Measurements from ENCODE around the gene TTC6.

Gene TTC6

DNA sequence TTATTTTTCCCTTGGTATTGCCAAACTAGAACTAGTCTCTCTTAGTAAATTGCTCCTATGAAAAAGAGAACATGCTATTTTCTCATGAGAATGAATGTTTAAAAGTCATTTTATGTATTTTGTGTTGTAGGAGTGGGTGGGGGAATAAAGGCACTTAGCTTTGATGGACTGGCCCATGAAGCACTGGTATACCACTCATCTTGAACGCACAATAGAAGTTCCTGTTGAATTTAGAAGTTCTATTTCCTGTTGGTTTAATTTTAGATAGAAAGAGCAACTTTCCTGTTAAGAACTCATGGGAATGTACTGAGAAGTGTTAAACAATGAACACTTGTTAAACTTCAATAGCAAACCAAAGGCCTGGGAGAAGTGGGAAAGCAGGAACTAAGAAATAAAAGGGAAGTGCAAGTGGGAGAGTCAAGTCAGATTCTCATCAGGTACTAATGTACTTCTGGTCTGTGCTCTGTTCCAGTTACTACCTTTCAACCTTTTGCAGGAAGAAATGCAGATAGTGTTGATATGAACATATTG, 23.1 kb downstream of the TTC6 start:
- TF ChIP-seq ESRRG (CRISPR knock-in tag; IDR thresholded peaks at IDR 0.05): no peak
- TF ChIP-seq CSDC2 (CRISPR knock-in tag; IDR thresholded peaks at IDR 0.05): no peak
- no peak for TF ChIP-seq ZC3H10 (CRISPR knock-in tag; IDR thresholded peaks at IDR 0.05)
- TF ChIP-seq SNAI2 (CRISPR knock-in tag; IDR thresholded peaks at IDR 0.05): no peak
- no peak for TF ChIP-seq ZFP3 (CRISPR knock-in tag; IDR thresholded peaks at IDR 0.05)
- TF ChIP-seq, protein P1, sequence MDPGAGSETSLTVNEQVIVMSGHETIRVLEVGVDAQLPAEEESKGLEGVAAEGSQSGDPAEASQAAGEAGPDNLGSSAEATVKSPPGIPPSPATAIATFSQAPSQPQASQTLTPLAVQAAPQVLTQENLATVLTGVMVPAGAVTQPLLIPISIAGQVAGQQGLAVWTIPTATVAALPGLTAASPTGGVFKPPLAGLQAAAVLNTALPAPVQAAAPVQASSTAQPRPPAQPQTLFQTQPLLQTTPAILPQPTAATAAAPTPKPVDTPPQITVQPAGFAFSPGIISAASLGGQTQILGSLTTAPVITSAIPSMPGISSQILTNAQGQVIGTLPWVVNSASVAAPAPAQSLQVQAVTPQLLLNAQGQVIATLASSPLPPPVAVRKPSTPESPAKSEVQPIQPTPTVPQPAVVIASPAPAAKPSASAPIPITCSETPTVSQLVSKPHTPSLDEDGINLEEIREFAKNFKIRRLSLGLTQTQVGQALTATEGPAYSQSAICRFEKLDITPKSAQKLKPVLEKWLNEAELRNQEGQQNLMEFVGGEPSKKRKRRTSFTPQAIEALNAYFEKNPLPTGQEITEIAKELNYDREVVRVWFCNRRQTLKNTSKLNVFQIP (CRISPR knock-in tag; IDR thresholded peaks at IDR 0.05; ENCODE audit: borderline replicate concordance, low read depth): no peak
- no peak for TF ChIP-seq ZNF8 (CRISPR knock-in tag; IDR thresholded peaks at IDR 0.05)
- no peak for TF ChIP-seq RARB (CRISPR knock-in tag; IDR thresholded peaks at IDR 0.05)
- TF ChIP-seq PPARA (CRISPR knock-in tag; IDR thresholded peaks at IDR 0.05; ENCODE audit: borderline replicate concordance): no peak
- TF ChIP-seq, protein P2, sequence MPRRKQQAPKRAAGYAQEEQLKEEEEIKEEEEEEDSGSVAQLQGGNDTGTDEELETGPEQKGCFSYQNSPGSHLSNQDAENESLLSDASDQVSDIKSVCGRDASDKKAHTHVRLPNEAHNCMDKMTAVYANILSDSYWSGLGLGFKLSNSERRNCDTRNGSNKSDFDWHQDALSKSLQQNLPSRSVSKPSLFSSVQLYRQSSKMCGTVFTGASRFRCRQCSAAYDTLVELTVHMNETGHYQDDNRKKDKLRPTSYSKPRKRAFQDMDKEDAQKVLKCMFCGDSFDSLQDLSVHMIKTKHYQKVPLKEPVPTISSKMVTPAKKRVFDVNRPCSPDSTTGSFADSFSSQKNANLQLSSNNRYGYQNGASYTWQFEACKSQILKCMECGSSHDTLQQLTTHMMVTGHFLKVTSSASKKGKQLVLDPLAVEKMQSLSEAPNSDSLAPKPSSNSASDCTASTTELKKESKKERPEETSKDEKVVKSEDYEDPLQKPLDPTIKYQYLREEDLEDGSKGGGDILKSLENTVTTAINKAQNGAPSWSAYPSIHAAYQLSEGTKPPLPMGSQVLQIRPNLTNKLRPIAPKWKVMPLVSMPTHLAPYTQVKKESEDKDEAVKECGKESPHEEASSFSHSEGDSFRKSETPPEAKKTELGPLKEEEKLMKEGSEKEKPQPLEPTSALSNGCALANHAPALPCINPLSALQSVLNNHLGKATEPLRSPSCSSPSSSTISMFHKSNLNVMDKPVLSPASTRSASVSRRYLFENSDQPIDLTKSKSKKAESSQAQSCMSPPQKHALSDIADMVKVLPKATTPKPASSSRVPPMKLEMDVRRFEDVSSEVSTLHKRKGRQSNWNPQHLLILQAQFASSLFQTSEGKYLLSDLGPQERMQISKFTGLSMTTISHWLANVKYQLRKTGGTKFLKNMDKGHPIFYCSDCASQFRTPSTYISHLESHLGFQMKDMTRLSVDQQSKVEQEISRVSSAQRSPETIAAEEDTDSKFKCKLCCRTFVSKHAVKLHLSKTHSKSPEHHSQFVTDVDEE (CRISPR knock-in tag; IDR thresholded peaks at IDR 0.05): no peak
- TF ChIP-seq ZFP30 (CRISPR knock-in tag; IDR thresholded peaks at IDR 0.05): no peak
- TF ChIP-seq, protein P3, sequence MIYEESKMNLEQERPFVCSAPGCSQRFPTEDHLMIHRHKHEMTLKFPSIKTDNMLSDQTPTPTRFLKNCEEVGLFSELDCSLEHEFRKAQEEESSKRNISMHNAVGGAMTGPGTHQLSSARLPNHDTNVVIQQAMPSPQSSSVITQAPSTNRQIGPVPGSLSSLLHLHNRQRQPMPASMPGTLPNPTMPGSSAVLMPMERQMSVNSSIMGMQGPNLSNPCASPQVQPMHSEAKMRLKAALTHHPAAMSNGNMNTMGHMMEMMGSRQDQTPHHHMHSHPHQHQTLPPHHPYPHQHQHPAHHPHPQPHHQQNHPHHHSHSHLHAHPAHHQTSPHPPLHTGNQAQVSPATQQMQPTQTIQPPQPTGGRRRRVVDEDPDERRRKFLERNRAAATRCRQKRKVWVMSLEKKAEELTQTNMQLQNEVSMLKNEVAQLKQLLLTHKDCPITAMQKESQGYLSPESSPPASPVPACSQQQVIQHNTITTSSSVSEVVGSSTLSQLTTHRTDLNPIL (CRISPR knock-in tag; IDR thresholded peaks at IDR 0.05; ENCODE audit: low read depth): no peak
- no peak for TF ChIP-seq ZNF565 (CRISPR knock-in tag; conservative IDR thresholded peaks at IDR 0.05; ENCODE audit: low read depth)
- TF ChIP-seq ZNF70 (CRISPR knock-in tag; IDR thresholded peaks at IDR 0.05): no peak
- TF ChIP-seq, protein P4, sequence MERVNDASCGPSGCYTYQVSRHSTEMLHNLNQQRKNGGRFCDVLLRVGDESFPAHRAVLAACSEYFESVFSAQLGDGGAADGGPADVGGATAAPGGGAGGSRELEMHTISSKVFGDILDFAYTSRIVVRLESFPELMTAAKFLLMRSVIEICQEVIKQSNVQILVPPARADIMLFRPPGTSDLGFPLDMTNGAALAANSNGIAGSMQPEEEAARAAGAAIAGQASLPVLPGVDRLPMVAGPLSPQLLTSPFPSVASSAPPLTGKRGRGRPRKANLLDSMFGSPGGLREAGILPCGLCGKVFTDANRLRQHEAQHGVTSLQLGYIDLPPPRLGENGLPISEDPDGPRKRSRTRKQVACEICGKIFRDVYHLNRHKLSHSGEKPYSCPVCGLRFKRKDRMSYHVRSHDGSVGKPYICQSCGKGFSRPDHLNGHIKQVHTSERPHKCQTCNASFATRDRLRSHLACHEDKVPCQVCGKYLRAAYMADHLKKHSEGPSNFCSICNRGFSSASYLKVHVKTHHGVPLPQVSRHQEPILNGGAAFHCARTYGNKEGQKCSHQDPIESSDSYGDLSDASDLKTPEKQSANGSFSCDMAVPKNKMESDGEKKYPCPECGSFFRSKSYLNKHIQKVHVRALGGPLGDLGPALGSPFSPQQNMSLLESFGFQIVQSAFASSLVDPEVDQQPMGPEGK (CRISPR knock-in tag; IDR thresholded peaks at IDR 0.05; ENCODE audit: borderline replicate concordance): no peak
- no peak for TF ChIP-seq ISL1 (CRISPR knock-in tag; IDR thresholded peaks at IDR 0.05)
- TF ChIP-seq TOX (CRISPR knock-in tag; IDR thresholded peaks at IDR 0.05; ENCODE audit: borderline replicate concordance): no peak
- TF ChIP-seq, protein P5, sequence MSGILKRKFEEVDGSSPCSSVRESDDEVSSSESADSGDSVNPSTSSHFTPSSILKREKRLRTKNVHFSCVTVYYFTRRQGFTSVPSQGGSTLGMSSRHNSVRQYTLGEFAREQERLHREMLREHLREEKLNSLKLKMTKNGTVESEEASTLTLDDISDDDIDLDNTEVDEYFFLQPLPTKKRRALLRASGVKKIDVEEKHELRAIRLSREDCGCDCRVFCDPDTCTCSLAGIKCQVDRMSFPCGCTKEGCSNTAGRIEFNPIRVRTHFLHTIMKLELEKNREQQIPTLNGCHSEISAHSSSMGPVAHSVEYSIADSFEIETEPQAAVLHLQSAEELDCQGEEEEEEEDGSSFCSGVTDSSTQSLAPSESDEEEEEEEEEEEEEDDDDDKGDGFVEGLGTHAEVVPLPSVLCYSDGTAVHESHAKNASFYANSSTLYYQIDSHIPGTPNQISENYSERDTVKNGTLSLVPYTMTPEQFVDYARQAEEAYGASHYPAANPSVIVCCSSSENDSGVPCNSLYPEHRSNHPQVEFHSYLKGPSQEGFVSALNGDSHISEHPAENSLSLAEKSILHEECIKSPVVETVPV (CRISPR knock-in tag; IDR thresholded peaks at IDR 0.05): no peak
- no peak for ATAC-seq

DNA sequence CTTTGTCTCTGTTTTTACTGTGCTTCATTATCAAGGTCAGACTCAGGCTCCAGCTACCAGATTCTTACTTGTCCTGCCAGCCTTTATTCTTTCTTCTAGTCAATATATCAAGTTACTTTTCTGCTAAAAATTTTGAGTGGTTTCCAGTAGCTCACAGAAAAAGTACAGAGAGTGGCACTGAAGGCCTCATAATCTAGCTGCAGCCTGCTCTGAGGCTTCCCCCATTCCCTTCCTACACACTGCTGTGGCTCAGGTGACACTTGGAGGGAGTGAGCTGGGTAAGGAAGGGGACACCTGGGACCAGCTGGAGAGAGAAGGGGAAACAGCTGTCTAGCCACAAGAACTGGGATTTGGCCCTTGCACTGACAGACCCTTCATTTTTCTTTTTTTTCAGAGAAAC, 25.4 kb downstream of the TTC6 start:
- ATAC-seq: no peak
- no peak for TF ChIP-seq TCF4 (CRISPR knock-in tag; IDR thresholded peaks at IDR 0.05; ENCODE audit: borderline replicate concordance)
- TF ChIP-seq ZNF70 (CRISPR knock-in tag; IDR thresholded peaks at IDR 0.05): no peak
- TF ChIP-seq ZFP30 (CRISPR knock-in tag; IDR thresholded peaks at IDR 0.05): no peak
- TF ChIP-seq SNAI2 (CRISPR knock-in tag; IDR thresholded peaks at IDR 0.05): no peak
- no peak for TF ChIP-seq ZNF565 (CRISPR knock-in tag; conservative IDR thresholded peaks at IDR 0.05; ENCODE audit: low read depth)
- TF ChIP-seq ZC3H10 (CRISPR knock-in tag; IDR thresholded peaks at IDR 0.05): no peak
- TF ChIP-seq RARB (CRISPR knock-in tag; IDR thresholded peaks at IDR 0.05): no peak
- no peak for TF ChIP-seq OSR1 (CRISPR knock-in tag; IDR thresholded peaks at IDR 0.05)
- TF ChIP-seq GLIS3 (CRISPR knock-in tag; IDR thresholded peaks at IDR 0.05): no peak

Data from SK-N-SH treated with all-trans-retinoic acid at 6 μM for 48 hours (cell line).